K562 (cell line): ENCODE results near the gene OCA2. TPM values are rescaled to one million over a fixed set of nuclear protein-coding genes. Genes with fewer than 3 reads are reported as not detected.

ENCODE experiments used
- ATAC-seq: fragments of 200-7000 bp; cut with Tn5 transposase; 3 replicates; pipeline ENCODE4 v1.9.1; 2020; ENCODE audit warnings: moderate library complexity
- BruUV-seq: library from RNA; stranded (reverse); fragments of 400-500 nt; replicated peaks from 2 replicates; lab custom pipeline; 2021; lab: Mats Ljungman, UMichigan
- CTCF ChIA-PET: fragments of 300-600 bp; formaldehyde crosslinking; extraction: SDS; loops from one replicate; lab custom pipeline; 2021; ENCODE audit warnings: low intra/inter-chr PET ratio; lab: Yijun Ruan, JAX
- POLR2A ChIA-PET: fragments of 300-600, 350-650 bp; sonication (Branson Sonifier 250); formaldehyde crosslinking; extraction: SDS; loops from one replicate; lab custom pipeline; 2021; ENCODE audit warnings: antibody characterized with exemption, inconsistent platforms; lab: Yijun Ruan, JAX
- DNase-seq, 4 experiments: peaks; one replicate each; pipeline versions ENCODE4 v3.0.0 to v3.0.0-alpha.2; 2011 to 2018; ENCODE audit warnings: low spot score in 3 of 4, mixed read lengths in 3 of 4; ENCODE audit errors: extremely low read depth in 1 of 4
- FAIRE-seq: peaks from 2 replicates; lab custom pipeline; 2011; peaks lifted over from hg19 to GRCh38; lab: Jason Lieb, UNC
- H2AFZ ChIP-seq: 2 replicates; pipeline ENCODE4 v1.6.0; 2011; ENCODE audit warnings: low read depth, low read length, control low read depth, inconsistent platforms
- H3K27ac ChIP-seq: fragments of 200-600 bp; 3 replicates; pipeline ENCODE4 v1.8.0; 2011; ENCODE audit warnings: low read depth, mild to moderate bottlenecking, control low read depth, inconsistent platforms, low read length, moderate library complexity, mixed read lengths; ENCODE audit errors: extremely low read depth
- H3K27me3 ChIP-seq, 2 experiments: fragments of 300-600 bp in 1 of 2; 2 replicates in 1 of 2; 3 replicates in 1 of 2; pipeline versions ENCODE4 v1.6.0 to v1.8.0; 2011; ENCODE audit warnings: inconsistent platforms in 2 of 2, low read length in 2 of 2, mild to moderate bottlenecking in 1 of 2, mixed read lengths in 1 of 2, moderate library complexity in 1 of 2; ENCODE audit not compliant: control insufficient read depth in 2 of 2, insufficient read depth in 2 of 2
- H3K36me3 ChIP-seq: fragments of 300-600 bp; 3 replicates; pipeline ENCODE4 v1.8.0; 2011; ENCODE audit warnings: mild to moderate bottlenecking, low read length, inconsistent platforms; ENCODE audit not compliant: control insufficient read depth, insufficient read depth
- H3K4me1 ChIP-seq, 2 experiments: fragments of 200-600 bp in 1 of 2; replicated peaks in 1 of 2; 2 replicates in 1 of 2; 3 replicates in 1 of 2; pipeline versions ENCODE4 v1.5.1 to v1.8.0; 2011; ENCODE audit warnings: inconsistent platforms in 2 of 2, low read length in 2 of 2, mild to moderate bottlenecking in 1 of 2, mixed read lengths in 1 of 2, moderate library complexity in 1 of 2; ENCODE audit not compliant: control insufficient read depth in 2 of 2, insufficient read depth in 2 of 2
- H3K4me2 ChIP-seq: 2 replicates; pipeline ENCODE4 v1.6.1; 2011; ENCODE audit warnings: low read length, control low read depth, inconsistent platforms, mixed read lengths; ENCODE audit not compliant: insufficient read depth
- H3K4me3 ChIP-seq: fragments of 200-600 bp; sonication (generic), shearing (Covaris generic); 2 replicates; pipeline ENCODE4 v1.5.1; 2016; ENCODE audit warnings: control low read depth, inconsistent platforms
- H3K79me2 ChIP-seq: fragments of 200-600 bp; 3 replicates; pipeline ENCODE4 v1.8.0; 2011; ENCODE audit warnings: low read length, inconsistent platforms; ENCODE audit not compliant: control insufficient read depth, insufficient read depth
- H3K9ac ChIP-seq, 2 experiments: 2 replicates each; pipeline versions ENCODE4 v1.6.0 to v1.6.1; 2011; ENCODE audit warnings: low read depth in 2 of 2, low read length in 2 of 2, control low read depth in 1 of 2, inconsistent platforms in 1 of 2, mild to moderate bottlenecking in 1 of 2, mixed read lengths in 1 of 2; ENCODE audit not compliant: insufficient read depth in 1 of 2
- H3K9me1 ChIP-seq: one replicate; pipeline ENCODE4 v1.6.0; 2011; ENCODE audit warnings: inconsistent platforms, mild to moderate bottlenecking, low read length, moderate library complexity; ENCODE audit not compliant: control insufficient read depth, insufficient read depth
- H3K9me3 ChIP-seq: replicated peaks from 2 replicates; pipeline ENCODE4 v1.5.1; 2011; ENCODE audit warnings: low read depth, low read length, inconsistent platforms; ENCODE audit not compliant: control insufficient read depth, insufficient read depth
- H4K20me1 ChIP-seq: replicated peaks from 2 replicates; pipeline ENCODE4 v1.6.1; 2011; ENCODE audit warnings: low read length, inconsistent platforms, mixed read lengths; ENCODE audit not compliant: control insufficient read depth, insufficient read depth
- ELK1 ChIP-seq: sonication (generic); formaldehyde crosslinking; IDR thresholded peaks from 2 replicates; pipeline ENCODE4 v1.8.1; 2022; ENCODE audit warnings: missing genetic modification reagents
- ETV1 ChIP-seq: fragments of 450-650 bp; conservative IDR thresholded peaks from 2 replicates; pipeline ENCODE4 v1.6.1; 2016; ENCODE audit warnings: missing genetic modification characterization, control low read depth, low read depth, missing compliant biosample characterization
- JUNB ChIP-seq: fragments of 450-650 bp; formaldehyde crosslinking; conservative IDR thresholded peaks from 2 replicates; pipeline ENCODE4 v1.4.0; 2020; ENCODE audit warnings: mild to moderate bottlenecking
- JUND ChIP-seq, 2 experiments: IDR thresholded peaks; 2 replicates in 1 of 2; 3 replicates in 1 of 2; pipeline ENCODE4 v1.6.1; 2011; ENCODE audit warnings: borderline replicate concordance in 2 of 2, low read depth in 2 of 2, low read length in 2 of 2, improper control_type of control experiment in 1 of 2, missing biosample characterization in 1 of 2, missing genetic modification characterization in 1 of 2, missing genetic modification reagents in 1 of 2
- NFXL1 ChIP-seq: fragments of 450-650 bp; formaldehyde crosslinking; IDR thresholded peaks from 2 replicates; pipeline ENCODE4 v1.4.0; 2021; ENCODE audit warnings: mild to moderate bottlenecking
- RBM25 ChIP-seq: fragments of 200-400 bp; formaldehyde crosslinking; IDR thresholded peaks from 2 replicates; pipeline ENCODE4 v1.6.1; 2018; ENCODE audit warnings: low read length, low read depth, moderate library complexity; ENCODE audit not compliant: severe bottlenecking
- RHOXF2B ChIP-seq: fragments of 250-450 bp; sonication (Bioruptor Pico); conservative IDR thresholded peaks from 2 replicates; pipeline ENCODE4 v1.5.1; 2021
- ZNF274 ChIP-seq: IDR thresholded peaks from 2 replicates; pipeline ENCODE4 v1.6.1; 2011; ENCODE audit warnings: low read depth, mild to moderate bottlenecking, low read length, moderate library complexity, borderline replicate concordance
- WGBS: fragments of 100-300 bp; shearing (Covaris generic); methylation state at CpG from one replicate; pipeline ENCODE4 v1.1.6; 2016; ENCODE audit warnings: low coverage, mixed read lengths; ENCODE audit not compliant: insufficient coverage; ENCODE audit errors: missing lambda C conversion rate; 5-methylcytosine and 5-hydroxymethylcytosine counted together
- in situ Hi-C: fragments of 300-500 bp; cut with MboI; formaldehyde crosslinking; loops from 4 replicates; pipeline ENCODE4 v1.15.0; 2018; ENCODE audit warnings: inconsistent platforms, mixed read lengths
- intact Hi-C: fragments of 100-400 bp; cut with micrococcal nuclease; formaldehyde crosslinking; loops from 2 replicates; pipeline ENCODE4 v1.14.2; 2022
- polyA plus RNA-seq, 8 experiments: library from polyadenylated mRNA; depleted of rRNA in 4 of 8; stranded (reverse) in 5 of 8; unstranded in 3 of 8; fragments of >200 nt; fragmentation: Nextera tagmentation in 2 of 8; fragmentation: Illumina TruSeq in 1 of 8; extraction: Ambion mirVana in 2 of 8; extraction: Trizol in 1 of 8; gene quantifications; 2 replicates each; pipeline versions ENCODE4 v1.2.1 to v1.2.3, GENCODE V29; 2011 to 2014; ENCODE audit warnings: inconsistent platforms in 1 of 8, missing spikeins in 1 of 8
- total RNA-seq, 7 experiments: library from RNA; depleted of rRNA in 6 of 7; stranded (reverse); fragments of >200 nt in 6 of 7; fragmentation: Illumina TruSeq in 2 of 7; extraction: Trizol in 2 of 7; gene quantifications; 2 replicates each; pipeline versions ENCODE4 v1.2.1 to v1.2.3, GENCODE V29; 2011 to 2021; ENCODE audit warnings: low replicate concordance in 1 of 7

Gene OCA2
- total and polyA plus RNA-seq, 9 of the 15 experiments (the other 6 are each of a cell fraction or from before 2014, with no cell fraction given) = 0.07 to 0.59 (median 0.17) TPM; not detected in 1

- in situ Hi-C loops = no loop called here
- H3K9me1 ChIP-seq = no peaks in the 10 kb centered on the region
- intact Hi-C loops = no loop called here
- no peak for TF ChIP-seq JUNB
- TF ChIP-seq, all 486 proteins: peak for 0
- Histone ChIP-seq H3K36me3 (no peaks in the 10 kb centered on the region), H3K27me3 (peaks cover 5 to 36% of the 10 kb centered on the region in 2 experiments; a peak in 4 of 5 replicates), H2AFZ (no peak overlapping the region), H3K9me3 (no peaks in the 10 kb centered on the region), H3K27ac (no peak overlapping the region), H3K79me2 (no peaks in the 10 kb centered on the region), H3K4me1 (peaks cover 0 to 8% of the 10 kb centered on the region in 2 experiments; a peak in 2 of 5 replicates), H3K9ac (no peak overlapping the region), H3K4me3 (no peak overlapping the region), H3K4me2 (no peak overlapping the region), H4K20me1 (0 out of 2 replicates have a peak, but pooled peaks cover 5% of the 10 kb centered on the region)
- no TSS peak for BruUV-seq
- no peak for FAIRE-seq
- ATAC-seq = no peak
- CTCF ChIA-PET = no interaction called here
- no peak for DNase-seq
- POLR2A ChIA-PET = no interaction called here
- 6% methylated on average over 10 of the region's 10 CpGs for WGBS
Measured at GRCh38 chr15:28002867-28003266, 96.2 kb downstream of the OCA2 start.

- no peak overlapping the region for H2AFZ ChIP-seq
- WGBS = 0% methylated on average over 12 of the region's 12 CpGs
- H3K9me3 ChIP-seq = no peaks in the 10 kb centered on the region
- no peak overlapping the region for H3K27ac ChIP-seq
- no peaks in the 10 kb centered on the region for H3K79me2 ChIP-seq
- no peak overlapping the region for H3K9ac ChIP-seq
- H3K4me2 ChIP-seq = no peak overlapping the region
- FAIRE-seq (no peak), ATAC-seq (no peak), DNase-seq (no peak)
- 0 out of 2 replicates have a peak, but pooled peaks cover 5% of the 10 kb centered on the region for H4K20me1 ChIP-seq
- no TSS peak for BruUV-seq
- no peaks in the 10 kb centered on the region for H3K9me1 ChIP-seq
- H3K4me1 ChIP-seq = peaks cover 0 to 8% of the 10 kb centered on the region in 2 experiments; a peak in 2 of 5 replicates
- in situ Hi-C loops (no loop called here), intact Hi-C loops (no loop called here)
- H3K36me3 ChIP-seq = no peaks in the 10 kb centered on the region
- ChIA-PET CTCF (no interaction called here), POLR2A (interaction anchor here (0.7 kb wide), 2 partner anchors 156 to 234 kb away, joined by 3 to 4 read pairs; no protein-coding TSS in a partner anchor)
- no peak overlapping the region for H3K4me3 ChIP-seq
- peaks cover 5 to 36% of the 10 kb centered on the region in 2 experiments; a peak in 4 of 5 replicates for H3K27me3 ChIP-seq
- TF ChIP-seq NFXL1 (CRISPR knock-in tag) = no peak
- no peak for TF ChIP-seq RBM25
- TF ChIP-seq ZNF274 = no peak
- TF ChIP-seq JUND (IDR thresholded peaks at IDR 0.05; ENCODE audit: borderline replicate concordance, low read depth, low read length) = no peak
- no peak for TF ChIP-seq JUND (tag; IDR thresholded peaks at IDR 0.05; ENCODE audit: borderline replicate concordance, low read depth, low read length)
- no peak for TF ChIP-seq RHOXF2B (CRISPR knock-in tag)
- TF ChIP-seq ELK1 (CRISPR knock-in tag) = no peak
- TF ChIP-seq ETV1 = no peak
Measured at GRCh38 chr15:28002136-28002861, 96.8 kb downstream of the OCA2 start.
